Measurements from ENCODE around the gene RALGPS1.

GRCh38 chr9:127012250-127012649, 97.7 kb downstream of the RALGPS1 start:
- TF ChIP-seq CTCF (IDR thresholded peaks at IDR 0.05; ENCODE audit: low read depth, low read length) (no peak), EZH2phosphoT487 (IDR thresholded peaks at IDR 0.05; ENCODE audit: low read depth) (no peak)

Data from OCI-LY3 (cell line).